ENCODE results near the gene TCAIM.
"Not testable (repeated sequence)": the region's sequence is repeated elsewhere in the genome, so short reads cannot be mapped to it uniquely, and the experiment has no call there.

The TCAIM gene

DNA sequence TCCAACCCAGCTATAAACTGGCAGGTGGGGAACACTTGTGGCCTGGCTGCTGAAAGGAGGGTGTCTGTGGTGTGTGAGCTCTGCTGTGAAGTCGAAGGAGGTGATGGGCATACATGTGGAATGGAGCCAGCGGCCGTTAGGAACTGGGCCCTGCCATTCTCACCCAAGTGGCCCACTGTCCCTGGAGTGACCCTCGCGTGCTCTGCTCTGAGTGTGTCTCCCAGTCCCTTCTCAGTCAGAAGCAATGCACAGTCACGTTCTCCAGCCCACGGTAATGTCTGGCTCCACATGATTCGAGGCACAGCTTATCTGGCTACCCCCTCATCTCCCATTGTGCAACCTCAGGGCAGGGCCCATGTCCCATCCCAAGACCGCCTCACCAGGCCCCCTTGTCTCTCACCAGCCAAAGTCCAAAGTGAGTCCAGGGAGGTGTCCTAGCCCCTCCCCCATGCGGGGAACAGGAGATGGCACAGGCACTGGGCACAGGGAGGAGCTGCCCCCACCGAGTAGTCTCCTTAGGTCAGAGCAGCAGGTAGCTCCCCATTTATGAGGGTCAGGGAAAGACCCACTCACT, 76.0 kb downstream of the TCAIM start:
- DNase-seq (ENCODE audit: low spot score) (no peak), FAIRE-seq (no peak)

GRCh38 chr3:44415421-44415820, 76.9 kb downstream of the TCAIM start:
- FAIRE-seq (no peak), DNase-seq (ENCODE audit: low spot score) (no peak)

DNA sequence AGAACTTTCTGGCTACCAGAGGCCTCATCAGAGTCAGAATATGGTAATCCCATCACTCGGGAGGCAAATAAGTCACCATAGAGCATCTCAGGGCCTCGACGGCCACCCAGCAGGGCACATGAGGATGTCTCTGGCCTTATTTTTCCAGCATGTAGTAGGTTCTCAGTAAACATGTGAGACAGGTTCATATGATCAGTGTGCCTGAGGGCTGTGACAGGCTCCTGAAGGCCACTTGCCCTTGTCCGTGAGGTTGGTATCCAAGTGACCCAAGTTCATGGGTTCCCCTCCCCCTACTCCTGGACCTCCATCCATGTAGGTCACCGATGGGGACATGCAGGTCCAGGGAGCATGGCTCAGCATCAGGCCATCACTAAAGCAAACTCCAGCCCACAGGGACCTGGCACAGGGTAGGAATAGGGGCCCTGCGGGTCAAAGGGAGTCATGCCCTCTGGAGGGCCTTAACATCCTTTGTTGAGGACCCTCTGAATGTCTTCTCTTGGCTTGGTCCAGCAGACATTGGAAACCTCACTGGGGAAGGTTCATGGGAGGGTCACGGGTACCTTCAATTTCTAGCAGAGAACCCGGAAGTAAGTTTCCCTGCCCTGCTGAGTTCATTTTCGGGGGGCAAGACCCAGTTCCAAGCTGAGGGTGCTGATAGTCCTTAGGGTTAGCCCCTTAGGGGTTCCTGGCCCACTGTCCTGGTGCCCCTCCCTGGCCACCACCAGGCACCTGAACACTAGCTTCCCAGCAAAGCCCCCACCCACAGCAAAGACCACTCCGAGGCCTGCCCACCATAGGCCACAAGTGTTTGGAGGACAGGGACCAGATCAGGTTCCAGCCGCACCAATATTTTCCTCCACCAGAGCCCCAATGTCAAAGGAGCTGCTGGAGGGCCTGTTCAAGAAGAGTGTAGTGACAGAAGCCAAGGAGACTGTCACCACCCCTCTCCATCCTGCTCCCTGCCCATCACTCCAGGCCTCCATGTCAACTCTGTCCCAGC, 77.8 kb downstream of the TCAIM start:
- FAIRE-seq = no peak
- DNase-seq (ENCODE audit: low spot score) = no peak

DNA sequence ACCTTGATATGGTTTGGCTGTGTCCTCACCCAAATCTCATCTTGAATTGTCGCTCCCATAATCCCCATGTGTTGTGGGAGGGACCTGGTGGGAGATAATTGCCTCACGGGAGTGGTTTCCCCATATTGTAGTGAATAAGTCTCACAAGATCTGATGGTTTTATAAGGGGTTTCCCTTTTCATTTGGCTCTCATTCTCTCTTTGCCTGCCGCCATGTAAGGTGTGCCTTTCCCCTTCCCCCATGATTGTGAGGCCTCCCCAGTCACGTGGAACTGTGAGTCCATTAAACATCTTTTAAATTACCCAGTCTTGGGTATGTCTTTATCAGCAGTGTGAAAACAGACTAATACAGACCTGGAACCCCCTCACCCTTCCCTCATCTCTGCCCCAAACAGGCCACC, 79.6 kb downstream of the TCAIM start:
- DNase-seq (ENCODE audit: low spot score); FAIRE-seq: not testable (repeated sequence)

DNA sequence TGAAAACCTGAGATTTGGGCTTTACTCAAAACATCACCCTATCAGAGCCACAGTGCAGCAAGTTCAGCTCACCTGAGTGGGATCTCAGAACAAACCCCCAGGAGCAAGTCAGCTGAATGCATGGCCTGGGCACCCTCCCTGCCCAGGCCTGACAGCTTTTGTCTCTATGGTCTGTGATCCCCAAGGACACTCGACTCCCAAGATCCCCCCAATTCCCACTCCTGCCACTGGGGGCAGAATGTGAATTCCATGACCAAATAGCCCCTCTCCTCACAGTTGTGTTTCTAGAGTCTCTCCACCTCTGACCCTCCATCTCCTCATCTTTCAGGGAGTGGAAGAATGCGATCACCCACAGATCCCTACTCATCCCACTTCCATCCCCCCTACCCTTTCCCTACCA, 80.0 kb downstream of the TCAIM start:
- DNase-seq (ENCODE audit: low spot score) = no peak
- no peak for FAIRE-seq

DNA sequence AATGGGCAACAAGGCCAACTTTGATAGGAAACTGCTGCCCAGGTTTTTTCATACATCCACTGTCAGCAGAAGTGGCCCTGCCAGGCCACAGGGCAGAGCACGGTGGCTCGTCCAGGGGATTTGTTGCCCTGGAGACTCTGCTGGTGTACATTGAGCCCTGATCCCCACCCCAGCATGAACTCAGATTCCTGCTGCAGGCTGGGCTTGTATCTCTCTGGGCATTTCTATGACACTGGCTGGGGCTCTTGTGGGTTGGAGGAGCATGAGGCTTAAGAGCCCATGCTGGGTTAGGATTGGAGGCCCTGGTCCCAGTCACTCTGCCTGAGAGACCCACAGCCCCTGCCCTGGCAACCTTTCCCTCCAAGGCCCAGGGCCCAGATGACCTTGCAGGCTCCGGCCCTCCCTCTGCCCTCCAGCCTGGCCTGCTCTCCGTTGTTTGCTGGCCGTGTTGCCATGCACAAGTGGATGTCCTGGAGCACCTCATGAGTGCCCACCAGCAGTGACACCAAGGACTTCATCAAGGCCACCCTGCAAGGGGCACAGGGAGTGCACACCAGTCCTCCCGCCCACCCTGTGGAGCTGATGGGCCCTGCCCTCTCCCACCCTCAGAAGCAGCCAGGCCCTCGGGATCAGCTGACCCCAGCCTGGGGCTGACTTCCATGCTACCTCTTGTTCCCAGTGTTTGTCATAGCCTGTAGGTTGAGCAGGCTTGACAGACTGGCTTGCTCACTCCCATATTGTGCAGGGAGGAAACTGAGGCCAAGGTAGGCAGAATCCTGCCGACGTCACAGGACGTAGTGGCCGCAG, 80.8 kb downstream of the TCAIM start:
- no peak for DNase-seq (ENCODE audit: low spot score)
- no peak for FAIRE-seq

- FAIRE-seq (no peak), DNase-seq (ENCODE audit: low spot score) (no peak)
Observed at GRCh38 chr3:44419923-44420650, 81.5 kb downstream of the TCAIM start.

- DNase-seq (ENCODE audit: low spot score) (no peak), FAIRE-seq (no peak)
Observed at GRCh38 chr3:44420676-44421075, 82.1 kb downstream of the TCAIM start.

DNA sequence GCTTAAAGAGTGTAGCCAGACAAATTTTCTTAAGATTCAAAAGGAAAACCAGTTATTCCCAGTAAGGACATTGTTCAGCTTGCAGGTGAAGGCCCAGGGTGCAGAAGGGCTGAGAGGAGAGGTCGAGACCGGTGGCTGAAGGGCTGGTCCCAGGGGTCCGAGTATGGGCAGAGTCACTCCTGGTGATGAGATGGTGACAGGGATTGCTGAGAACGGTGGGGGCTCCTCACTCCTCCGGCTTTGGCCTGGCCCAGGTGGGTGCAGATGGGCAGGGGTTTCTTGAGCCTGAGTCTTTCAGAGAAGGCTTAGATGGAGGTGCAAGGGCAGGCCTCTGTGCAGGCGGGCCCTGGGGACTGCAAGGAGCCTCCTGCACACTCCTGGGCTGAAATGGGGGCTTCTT, 82.7 kb downstream of the TCAIM start:
- DNase-seq (ENCODE audit: low spot score) = no peak
- FAIRE-seq = no peak

GRCh38 chr3:44424758-44425157, 86.2 kb downstream of the TCAIM start:
- no peak for DNase-seq (ENCODE audit: low spot score)
- no peak for FAIRE-seq

- FAIRE-seq = no peak
Observed at GRCh38 chr3:44427683-44428082, 89.1 kb downstream of the TCAIM start.

DNA sequence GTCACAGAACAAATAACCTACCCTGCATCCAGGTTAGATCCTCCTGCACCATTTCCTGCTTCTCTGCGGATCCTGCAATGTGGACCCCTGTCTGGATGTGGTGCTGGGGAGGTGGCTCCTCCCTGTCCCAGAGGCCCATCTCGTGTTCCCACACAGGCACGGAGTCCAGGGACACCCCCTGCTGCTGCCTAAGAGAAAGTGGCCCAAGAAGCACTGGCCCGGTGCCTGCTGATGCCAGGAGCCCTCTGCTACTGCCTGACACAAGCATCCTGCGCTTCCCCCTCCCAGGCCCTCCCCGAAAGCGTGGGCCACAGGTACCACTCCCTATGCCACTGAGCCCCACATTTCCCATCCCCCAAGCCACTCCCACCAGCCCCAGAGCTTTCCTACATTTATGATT, 90.3 kb downstream of the TCAIM start:
- no peak for FAIRE-seq

More at GRCh38 chr3:44427683-44428082, 89.1 kb downstream of the TCAIM start:
- DNase-seq (ENCODE audit: low spot score) = no peak

DNA sequence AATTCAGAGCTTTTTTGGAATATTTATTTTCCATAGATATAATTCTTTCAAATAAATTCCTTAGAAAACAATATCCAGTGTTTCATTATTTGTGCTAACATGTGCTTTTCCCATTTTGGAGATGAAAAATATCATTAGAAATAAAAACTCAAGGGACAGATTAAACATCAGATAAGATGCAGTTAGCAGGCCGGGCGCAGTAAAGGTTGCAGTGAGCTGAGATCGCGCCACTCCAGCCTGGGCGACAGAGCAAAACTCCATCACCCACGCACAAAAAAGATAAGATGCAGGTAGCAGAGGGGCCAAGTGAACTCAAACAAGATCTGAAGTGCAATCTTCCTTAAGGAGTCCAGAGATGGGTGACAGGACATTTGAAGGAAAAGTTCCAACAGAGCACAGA, 90.9 kb downstream of the TCAIM start:
- FAIRE-seq = no peak
- DNase-seq (ENCODE audit: low spot score) = no peak

More for the DNA sequence above, 90.3 kb downstream of the TCAIM start:
- DNase-seq (ENCODE audit: low spot score) = no peak

- no peak for FAIRE-seq
- DNase-seq (ENCODE audit: low spot score) = no peak
Observed at GRCh38 chr3:44430466-44430865, 91.9 kb downstream of the TCAIM start.

DNA sequence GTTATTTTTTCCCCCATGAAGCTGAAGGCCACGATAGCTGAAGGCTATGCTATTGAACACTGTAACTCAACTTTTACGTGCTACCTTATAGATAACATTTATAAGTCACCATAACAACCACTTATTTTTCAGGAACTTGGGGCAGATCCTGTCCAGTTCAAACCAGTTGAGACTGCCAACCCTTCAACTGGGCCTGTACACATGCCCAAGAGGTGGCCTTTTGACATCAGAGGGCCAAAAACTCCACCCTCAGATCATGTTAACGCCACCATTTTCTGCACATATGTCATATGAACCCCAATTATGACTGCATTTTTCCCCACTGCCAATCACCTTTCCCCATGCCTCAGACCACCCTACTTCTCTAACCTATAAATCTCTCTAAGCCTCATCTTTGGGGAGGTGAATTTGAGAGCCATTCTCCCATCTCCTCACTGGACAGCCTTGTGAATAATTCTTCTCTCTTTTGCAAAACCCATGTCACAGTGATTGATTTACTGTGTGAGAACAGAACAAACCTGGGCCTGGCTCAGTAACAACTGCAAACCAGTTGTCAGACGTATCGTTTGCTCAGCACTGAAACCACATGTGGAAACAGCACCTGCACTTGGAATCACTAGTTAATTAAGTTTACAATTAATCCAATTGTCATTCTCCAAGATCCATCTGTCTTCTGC, 96.4 kb downstream of the TCAIM start:
- no peak for DNase-seq (ENCODE audit: low spot score)
- FAIRE-seq = no peak

DNA sequence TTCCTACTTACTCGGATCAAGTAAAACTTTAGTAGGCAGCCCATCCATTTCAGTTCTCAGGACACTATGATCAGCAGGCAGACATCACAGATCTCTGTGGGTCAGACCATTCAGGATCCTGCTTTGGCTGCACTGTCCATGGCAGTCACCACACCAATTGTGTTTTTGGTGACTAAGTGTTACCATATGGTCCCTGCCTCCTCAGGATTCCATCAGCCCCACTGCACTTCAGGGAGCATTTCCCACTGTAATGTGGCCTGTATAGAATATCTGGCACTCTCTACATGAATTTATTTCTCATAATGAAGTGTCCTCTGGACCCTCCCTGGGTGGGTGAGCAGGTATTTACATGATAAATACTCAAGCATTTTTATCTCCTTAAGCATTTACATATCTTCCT, 97.6 kb downstream of the TCAIM start:
- FAIRE-seq (no peak), DNase-seq (ENCODE audit: low spot score) (no peak)

- FAIRE-seq (no peak), DNase-seq (ENCODE audit: low spot score) (no peak)
Observed at GRCh38 chr3:44437800-44438199, 99.2 kb downstream of the TCAIM start.

DNA sequence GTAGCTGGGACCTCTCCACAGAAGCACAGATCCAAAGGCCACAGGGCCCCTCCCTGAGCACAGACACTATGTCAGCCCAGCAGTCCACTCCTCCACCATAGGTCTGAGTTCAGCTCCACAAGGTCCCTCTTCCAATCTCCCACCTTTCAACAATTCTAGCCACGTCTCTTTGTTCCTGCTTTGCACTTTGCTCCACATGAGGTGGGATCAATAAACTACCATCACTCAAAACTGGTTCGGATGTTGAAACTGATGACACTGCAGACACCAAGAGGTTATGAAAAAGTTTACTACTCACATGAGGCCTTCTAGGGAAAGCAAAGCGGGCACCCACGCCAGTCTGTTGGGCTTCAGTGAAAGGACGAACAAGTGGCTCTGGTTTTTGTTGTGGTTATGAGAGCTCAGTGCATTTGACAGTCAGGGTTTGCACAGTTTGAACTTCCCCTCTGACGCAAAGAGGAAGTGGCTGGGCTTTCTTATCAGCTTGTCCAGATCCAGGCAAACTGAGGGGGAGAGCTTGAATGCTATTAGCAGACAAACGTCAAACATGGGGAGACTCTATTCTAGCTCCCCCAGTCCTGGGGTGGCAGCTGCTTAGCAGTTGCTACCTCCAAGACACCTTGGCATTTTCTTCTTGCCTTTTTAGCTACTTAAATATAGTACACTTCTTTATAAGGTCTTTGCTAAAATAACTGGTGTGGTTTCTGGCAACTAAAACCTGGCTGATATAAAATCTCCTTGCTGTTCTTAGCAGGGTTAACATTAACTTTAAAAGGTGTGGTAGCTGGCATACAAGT, 101.1 kb downstream of the TCAIM start:
- DNase-seq (ENCODE audit: low spot score) = no peak
- no peak for FAIRE-seq

GRCh38 chr3:44442596-44443309, 104.2 kb downstream of the TCAIM start:
- no peak for FAIRE-seq
- DNase-seq (ENCODE audit: low spot score) = no peak

Data from RCC 7860 (cell line).